Body of pancreas (tissue), 4 donors: Measurements from ENCODE around the gene TP53TG5.

Experiments used
- CTCF ChIP-seq, 7 experiments: fragments of 450-650 bp in 4 of 7; fragments of 200-600 bp in 3 of 7; sonication (generic) in 3 of 7; IDR thresholded peaks; one replicate each; pipeline ENCODE4 v1.5.1; 2016 to 2019; ENCODE audit warnings: antibody characterized with exemption in 7 of 7
- POLR2A ChIP-seq, 3 donors: fragments of 450-650 bp; IDR thresholded peaks; one replicate each; pipeline ENCODE4 v1.6.1; 2016; ENCODE audit warnings: antibody characterized with exemption in 3 of 3, mild to moderate bottlenecking in 2 of 3

- TF ChIP-seq CTCF (IDR thresholded peaks at IDR 0.05) (no peak), POLR2A (IDR thresholded peaks at IDR 0.05) (no peak)
These were observed 14.6 kb upstream of the TP53TG5 start for GRCh38 chr20:45392733-45393132.
